Endothelial cell of umbilical vein (primary cell): Measurements from ENCODE around the gene GGTA1. TPM values are rescaled to one million over a fixed set of nuclear protein-coding genes. Genes with fewer than 3 reads are reported as not detected.

Source experiments
- BruUV-seq: library from RNA; stranded (reverse); fragments of 400-500 nt; replicated peaks from 2 replicates; lab custom pipeline; 2021; lab: Mats Ljungman, UMichigan
- CTCF ChIA-PET: fragments of 300-600, 350-600 bp; sonication (Branson Sonifier 250); formaldehyde crosslinking; loops from one replicate; lab custom pipeline; 2021; ENCODE audit warnings: antibody characterized with exemption, inconsistent platforms; lab: Charles Lee
- POLR2A ChIA-PET: fragments of 300-600, 350-600 bp; sonication (Branson Sonifier 250); formaldehyde crosslinking; loops from one replicate; lab custom pipeline; 2021; ENCODE audit warnings: antibody characterized with exemption, inconsistent platforms; lab: Charles Lee
- DNase-seq: peaks from one replicate; pipeline ENCODE4 v3.0.0-alpha.2; 2011; ENCODE audit warnings: low read depth, low spot score
- FAIRE-seq: peaks from 2 replicates; lab custom pipeline; 2011; peaks lifted over from hg19 to GRCh38; lab: Jason Lieb, UNC
- H2AFZ ChIP-seq: 2 replicates; pipeline ENCODE4 v1.6.0; 2012; ENCODE audit warnings: low read depth, low read length, control low read depth, inconsistent platforms
- H3K27ac ChIP-seq: 2 replicates; pipeline ENCODE4 v1.5.1; 2011; ENCODE audit warnings: low read depth, mild to moderate bottlenecking, control low read depth, low read length, moderate library complexity; ENCODE audit not compliant: insufficient read depth
- H3K27me3 ChIP-seq, 2 experiments: 2 replicates each; pipeline versions ENCODE4 v1.6.0 to v1.6.1; 2011; ENCODE audit warnings: low read length in 2 of 2, mixed read lengths in 1 of 2; ENCODE audit not compliant: control insufficient read depth in 2 of 2, insufficient read depth in 2 of 2
- H3K36me3 ChIP-seq, 2 experiments: 2 replicates in 1 of 2; 3 replicates in 1 of 2; pipeline ENCODE4 v1.5.1; 2011; ENCODE audit warnings: low read length in 2 of 2, mild to moderate bottlenecking in 1 of 2, moderate library complexity in 1 of 2; ENCODE audit not compliant: control insufficient read depth in 2 of 2, insufficient read depth in 2 of 2; ENCODE audit errors: extremely low read depth in 1 of 2
- H3K4me1 ChIP-seq: 3 replicates; pipeline ENCODE4 v1.5.1; 2011; ENCODE audit warnings: mild to moderate bottlenecking, low read length; ENCODE audit not compliant: control insufficient read depth, insufficient read depth; ENCODE audit errors: extremely low read depth
- H3K4me2 ChIP-seq: 2 replicates; pipeline ENCODE4 v1.6.1; 2011; ENCODE audit warnings: low read length, control low read depth, mixed read lengths; ENCODE audit not compliant: insufficient read depth
- H3K4me3 ChIP-seq, 3 experiments: fragments of 200-600 bp in 1 of 3; sonication (generic), shearing (Covaris generic) in 1 of 3; replicated peaks in 1 of 3; 2 replicates each; pipeline ENCODE4 v1.5.1; 2011 to 2016; ENCODE audit warnings: control low read depth in 3 of 3, low read length in 3 of 3, mild to moderate bottlenecking in 2 of 3, inconsistent platforms in 1 of 3, low read depth in 1 of 3, moderate library complexity in 1 of 3; ENCODE audit not compliant: insufficient read depth in 1 of 3
- H3K79me2 ChIP-seq: 2 replicates; pipeline ENCODE4 v1.6.0; 2012; ENCODE audit warnings: low read length, inconsistent platforms; ENCODE audit not compliant: control insufficient read depth, insufficient read depth
- H3K9ac ChIP-seq: replicated peaks from 2 replicates; pipeline ENCODE3; 2011; ENCODE audit warnings: low read length, control low read depth; ENCODE audit not compliant: insufficient read depth; ENCODE audit errors: extremely low read depth
- H3K9me1 ChIP-seq: replicated peaks from 3 replicates; pipeline ENCODE4 v1.6.0; 2011; ENCODE audit warnings: mild to moderate bottlenecking, low read length; ENCODE audit not compliant: control insufficient read depth, insufficient read depth; ENCODE audit errors: extremely low read depth
- H3K9me3 ChIP-seq: replicated peaks from 2 replicates; pipeline ENCODE4 v1.5.1; 2012; ENCODE audit warnings: low read length, inconsistent platforms; ENCODE audit not compliant: control insufficient read depth, insufficient read depth
- H4K20me1 ChIP-seq: replicated peaks from 2 replicates; pipeline ENCODE3; 2011; ENCODE audit warnings: mild to moderate bottlenecking, low read length; ENCODE audit not compliant: control insufficient read depth, insufficient read depth; ENCODE audit errors: extremely low read depth
- CTCF ChIP-seq, 2 donors: IDR thresholded peaks; 1 replicate in 1 of 2; 2 replicates in 1 of 2; pipeline ENCODE4 v1.5.1; 2011; ENCODE audit warnings: low read length in 2 of 2, mild to moderate bottlenecking in 2 of 2, moderate library complexity in 2 of 2, control low read depth in 1 of 2, inconsistent platforms in 1 of 2, low read depth in 1 of 2; ENCODE audit not compliant: insufficient read depth in 1 of 2; ENCODE audit errors: extremely low read depth in 1 of 2
- EZH2 ChIP-seq: IDR thresholded peaks from 2 replicates; pipeline ENCODE4 v1.6.1; 2012; ENCODE audit warnings: borderline replicate concordance, low read depth, mild to moderate bottlenecking, moderate library complexity, low read length, inconsistent platforms; ENCODE audit not compliant: severe bottlenecking
- FOS ChIP-seq: IDR thresholded peaks from 2 replicates; pipeline ENCODE4 v1.6.1; 2011; ENCODE audit warnings: mild to moderate bottlenecking, low read length, moderate library complexity, borderline replicate concordance; ENCODE audit not compliant: insufficient read depth
- GATA2 ChIP-seq: IDR thresholded peaks from 2 replicates; pipeline ENCODE4 v1.7.0; 2011; ENCODE audit warnings: low read depth, mild to moderate bottlenecking, moderate library complexity, mixed read lengths, low read length; ENCODE audit not compliant: insufficient read length, insufficient read depth
- JUN ChIP-seq: IDR thresholded peaks from 2 replicates; pipeline ENCODE4 v1.6.1; 2011; ENCODE audit warnings: borderline replicate concordance, low read depth; ENCODE audit not compliant: insufficient read length, insufficient read depth
- MAX ChIP-seq: IDR thresholded peaks from 2 replicates; pipeline ENCODE4 v1.6.1; 2011; ENCODE audit not compliant: insufficient read depth, insufficient read length
- MYC ChIP-seq: IDR thresholded peaks from one replicate; pipeline ENCODE4 v1.6.1; 2011; ENCODE audit warnings: mild to moderate bottlenecking, low read depth, low read length
- POLR2A ChIP-seq: IDR thresholded peaks from 2 replicates; pipeline ENCODE4 v1.6.1; 2012; ENCODE audit warnings: low read depth, mild to moderate bottlenecking, control low read depth, low read length
- POLR2AphosphoS5 ChIP-seq: IDR thresholded peaks from 2 replicates; pipeline ENCODE4 v1.6.1; 2012; ENCODE audit warnings: low read depth, mild to moderate bottlenecking, control low read depth, low read length, moderate library complexity; ENCODE audit not compliant: insufficient read depth
- dilution Hi-C: fragments of 300-500 bp; cut with MboI; formaldehyde crosslinking; loops from one replicate; pipeline ENCODE4 v1.15.0; 2019; ENCODE audit warnings: low sequenced_read_pairs; ENCODE audit not compliant: extremely low pct_ligation_motif_present
- intact Hi-C: fragments of 100-400 bp; cut with micrococcal nuclease; formaldehyde crosslinking; loops from one replicate; pipeline ENCODE4 v1.10.0; 2022
- polyA plus RNA-seq, 4 experiments: library from polyadenylated mRNA; depleted of rRNA in 3 of 4; stranded (reverse) in 3 of 4; unstranded in 1 of 4; fragments of >200 nt; gene quantifications; 2 replicates each; pipeline versions ENCODE4 v1.2.1 to v1.2.3, GENCODE V29; 2011 to 2012; ENCODE audit warnings: missing spikeins in 1 of 4
- total RNA-seq: library from RNA; stranded (reverse); gene quantifications from 2 replicates; pipeline ENCODE4 v1.2.3, GENCODE V29; 2021

The GGTA1 gene
- total and polyA plus RNA-seq, 2 donors (not counting 3 experiments of a cell fraction or from before 2014, with no cell fraction given) = not detected

GRCh38 chr9:121483049-121483448 is 16.6 kb downstream of the GGTA1 start:
- no peak for FAIRE-seq

More at GRCh38 chr9:121483049-121483448, 16.6 kb downstream of the GGTA1 start:
- intact Hi-C loops = no loop called here
- POLR2A ChIA-PET = no interaction called here
- Histone ChIP-seq H3K27ac (no peak overlapping the region), H3K36me3 (no peaks in the 10 kb centered on the region), H2AFZ (no peak overlapping the region), H3K4me3 (no peak overlapping the region), H4K20me1 (no peaks in the 10 kb centered on the region), H3K4me1 (peaks cover 6% of the 10 kb centered on the region), H3K9ac (no peak overlapping the region), H3K4me2 (no peak overlapping the region), H3K9me1 (no peaks in the 10 kb centered on the region), H3K9me3 (no peaks in the 10 kb centered on the region), H3K27me3 (no peaks in the 10 kb centered on the region), H3K79me2 (no peaks in the 10 kb centered on the region)
- TF ChIP-seq JUN (no peak), POLR2AphosphoS5 (no peak), POLR2A (no peak), FOS (no peak), GATA2 (no peak), MYC (no peak), CTCF (IDR thresholded peaks at IDR 0.05; ENCODE audit: extremely low read depth in 1 of 2, insufficient read depth in 1 of 2, low read depth in 1 of 2, low read length in 2 of 2) (no peak), MAX (no peak), EZH2 (no peak)
- dilution Hi-C loops = no loop called here
- CTCF ChIA-PET = interaction anchor here (1.0 to 1.9 kb wide), 2 partner anchors 15 to 163 kb away, joined by 3 to 4 read pairs; no protein-coding TSS in a partner anchor
- BruUV-seq = no TSS peak
- DNase-seq = no peak
